Right renal cortex interstitium (tissue), 3 donors: Measurements from ENCODE around the gene CORIN. TPM values are rescaled to one million over a fixed set of nuclear protein-coding genes. Genes with fewer than 3 reads are reported as not detected.
"Not testable (repeated sequence)": the region's sequence is repeated elsewhere in the genome, so short reads cannot be mapped to it uniquely, and the experiment has no call there.

Experiments used
- DNase-seq, 3 donors: peaks; one replicate each; pipeline ENCODE4 v3.0.0-alpha.2; 2013; ENCODE audit warnings: low read depth in 3 of 3, low spot score in 2 of 3
- polyA plus RNA-seq, 3 donors: library from polyadenylated mRNA; unstranded; fragments of 120-200 nt; gene quantifications; one replicate each; pipeline ENCODE4 v1.2.1, GENCODE V29; 2013; ENCODE audit not compliant: insufficient read length in 3 of 3

Gene CORIN
- polyA plus RNA-seq, 3 donors: 4.5 to 5.2 (median 5.1) TPM

GRCh38 chr4:47579235-47579634 lies 258.6 kb downstream of the CORIN start:
- no peak for DNase-seq

GRCh38 chr4:47577779-47578553 lies 259.9 kb downstream of the CORIN start:
- peak in 1 of 3 donors; percentile 39 for DNase-seq

GRCh38 chr4:47572981-47573380 lies 264.9 kb downstream of the CORIN start:
- DNase-seq: no peak

- no peak for DNase-seq
Observed at GRCh38 chr4:47570816-47571215, 267.1 kb downstream of the CORIN start.

GRCh38 chr4:47567511-47567910 lies 270.4 kb downstream of the CORIN start:
- no peak for DNase-seq

- no peak for DNase-seq
Observed at GRCh38 chr4:47566969-47567368, 270.9 kb downstream of the CORIN start.

- DNase-seq: no peak
Observed at GRCh38 chr4:47566566-47566965, 271.3 kb downstream of the CORIN start.

GRCh38 chr4:47562297-47562696 lies 275.6 kb downstream of the CORIN start:
- DNase-seq: no peak

- DNase-seq: no peak
Observed at GRCh38 chr4:47561331-47561730, 276.5 kb downstream of the CORIN start.

- DNase-seq: no peak
Observed at GRCh38 chr4:47560682-47561081, 277.2 kb downstream of the CORIN start.

GRCh38 chr4:47557255-47557654 lies 280.6 kb downstream of the CORIN start:
- no peak for DNase-seq

- DNase-seq: not testable (repeated sequence)
Observed at GRCh38 chr4:47555920-47556319, 281.9 kb downstream of the CORIN start.

GRCh38 chr4:47553329-47554125 lies 284.3 kb downstream of the CORIN start:
- no peak for DNase-seq

- DNase-seq: no peak
Observed at GRCh38 chr4:47551682-47552081, 286.2 kb downstream of the CORIN start.

- DNase-seq: no peak
Observed at GRCh38 chr4:47550899-47551548, 286.8 kb downstream of the CORIN start.

GRCh38 chr4:47550357-47550756 lies 287.5 kb downstream of the CORIN start:
- DNase-seq: not testable (repeated sequence)

Other genes with a start within 250 kb of the CORIN start
- gene NFXL1, start 76.5 kb upstream of the CORIN start, polyA plus RNA-seq: 10 to 100 TPM; 24.0 to 29.2 (median 24.5) TPM
- gene CNGA1, start 178.6 kb upstream of the CORIN start, polyA plus RNA-seq: 1 to 10 TPM; 4.0 to 6.5 (median 4.2) TPM
- gene NIPAL1, start 178.7 kb upstream of the CORIN start, polyA plus RNA-seq: 10 to 100 TPM in 2 of 3 donors, 1 to 10 TPM in 1; 6.4 to 11.5 (median 10.9) TPM